HG02981 (cell line): ENCODE results near the gene DYDC2.
"Not testable (repeated sequence)": the region's sequence is repeated elsewhere in the genome, so short reads cannot be mapped to it uniquely, and the experiment has no call there.

Experiments used
- ATAC-seq: cut with Tn5 transposase; IDR thresholded peaks from one replicate; pipeline ENCODE4 v1.9.1; 2021; ENCODE audit warnings: mild to moderate bottlenecking, moderate library complexity; ENCODE audit not compliant: unreplicated experiment

The DYDC2 gene, protein sequence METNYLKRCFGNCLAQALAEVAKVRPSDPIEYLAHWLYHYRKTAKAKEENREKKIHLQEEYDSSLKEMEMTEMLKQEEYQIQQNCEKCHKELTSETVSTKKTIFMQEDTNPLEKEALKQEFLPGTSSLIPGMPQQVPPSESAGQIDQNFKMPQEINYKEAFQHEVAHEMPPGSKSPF

DNA sequence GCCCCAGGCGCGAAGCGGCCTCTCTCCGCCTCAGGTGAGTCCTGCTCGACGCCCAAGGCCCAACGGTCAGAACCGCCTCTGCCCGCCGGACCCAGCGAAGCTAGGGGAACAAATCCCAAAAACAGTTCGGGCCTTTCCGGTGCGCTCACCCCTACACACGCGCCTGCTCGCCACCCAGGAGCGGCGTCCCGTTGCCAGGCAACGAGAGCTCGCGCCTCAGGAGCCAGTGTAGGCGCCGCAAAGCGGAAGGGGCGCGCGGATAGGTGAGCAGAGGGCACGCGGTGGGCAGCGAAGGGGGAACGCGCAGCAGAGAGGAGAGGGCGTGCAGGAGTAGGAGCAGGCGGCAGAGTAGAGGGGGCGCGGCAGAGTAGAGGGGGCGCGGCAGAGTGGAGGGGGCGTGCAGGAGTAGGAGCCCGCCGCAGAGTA, at the start of gene DYDC2, which contains the start of gene DYDC1:
Gene DYDC2 (plus strand): TSS at position 219 of the 426 bp plus-strand sequence. CDS start 5,663 bp downstream, outside the sequence.
Gene DYDC1 (minus strand): TSS at position 193 of the 426 bp plus-strand sequence. CDS start 4,154 bp downstream, outside the sequence.
- peak; percentile 83 for ATAC-seq

DNA sequence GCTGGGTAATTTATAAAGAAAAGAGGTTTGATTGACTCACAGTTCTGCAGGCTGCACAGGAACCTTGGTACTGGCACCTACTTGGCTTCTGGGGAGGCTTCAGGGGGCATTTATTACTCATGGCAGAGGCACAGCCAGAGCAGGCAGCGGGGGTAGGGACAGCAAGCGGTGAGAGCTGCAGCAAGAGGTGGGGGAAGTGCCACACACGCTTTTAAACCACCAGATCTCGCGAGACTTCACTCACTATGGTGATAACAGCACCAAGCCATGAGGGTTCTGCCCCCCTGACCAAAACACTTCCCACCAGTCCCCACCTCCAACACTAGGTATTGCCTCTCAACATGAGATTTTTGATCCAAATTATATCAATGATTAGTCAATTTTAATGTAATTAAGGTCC, 43.1 kb upstream of the DYDC2 start:
- ATAC-seq, result no peak

- ATAC-seq, result no peak
These were observed 41.2 kb upstream of the DYDC2 start for GRCh38 chr10:80315391-80315790.

DNA sequence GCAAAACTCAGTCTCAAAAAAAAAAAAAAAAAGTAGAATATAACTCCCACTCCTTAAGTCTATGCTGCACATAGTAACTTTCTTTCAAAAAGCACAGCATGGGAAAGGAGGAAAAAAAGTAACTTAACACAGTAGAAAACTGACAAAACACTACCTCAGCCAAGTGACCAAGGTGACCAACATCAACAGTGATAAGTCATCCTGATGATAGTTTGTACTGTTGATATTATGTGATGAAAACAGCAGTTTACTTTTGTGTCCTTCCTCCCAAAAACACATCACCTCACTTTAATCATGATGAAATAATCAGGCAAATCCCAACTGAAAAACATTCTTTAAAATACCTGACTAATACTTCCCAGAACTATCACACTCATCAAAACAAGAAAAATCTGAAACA, 37.8 kb upstream of the DYDC2 start:
- no peak for ATAC-seq

- no peak for ATAC-seq
These were observed 37.3 kb upstream of the DYDC2 start for GRCh38 chr10:80319318-80319717.

DNA sequence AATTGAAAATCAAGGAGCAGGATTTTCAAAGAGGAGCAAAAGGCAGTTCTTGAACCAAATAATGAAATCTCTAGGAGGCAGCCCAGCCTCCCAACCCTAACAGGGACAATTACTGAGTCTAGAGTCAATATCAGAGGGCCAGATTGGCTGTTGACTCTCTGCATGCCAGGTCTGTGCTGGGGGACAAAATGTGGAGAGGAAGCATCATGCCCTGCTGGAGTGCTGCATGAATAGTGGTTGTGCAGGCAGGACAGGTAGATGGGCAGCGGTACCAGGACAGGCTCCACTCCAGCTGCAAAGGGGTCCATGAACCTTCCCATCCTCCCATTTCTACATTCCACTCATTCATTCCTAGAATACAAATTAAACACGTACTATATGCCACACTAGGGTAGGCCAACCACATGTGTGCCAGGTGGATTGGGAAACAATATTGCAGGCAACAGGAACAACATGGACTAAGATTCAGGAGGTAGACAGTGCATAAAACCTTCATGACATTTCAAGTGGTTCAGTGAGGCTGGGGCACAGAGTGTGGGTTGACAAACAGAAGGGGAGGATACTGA, 36.8 kb upstream of the DYDC2 start:
- ATAC-seq, result no peak

GRCh38 chr10:80320377-80320776, 36.2 kb upstream of the DYDC2 start:
- ATAC-seq, result no peak

DNA sequence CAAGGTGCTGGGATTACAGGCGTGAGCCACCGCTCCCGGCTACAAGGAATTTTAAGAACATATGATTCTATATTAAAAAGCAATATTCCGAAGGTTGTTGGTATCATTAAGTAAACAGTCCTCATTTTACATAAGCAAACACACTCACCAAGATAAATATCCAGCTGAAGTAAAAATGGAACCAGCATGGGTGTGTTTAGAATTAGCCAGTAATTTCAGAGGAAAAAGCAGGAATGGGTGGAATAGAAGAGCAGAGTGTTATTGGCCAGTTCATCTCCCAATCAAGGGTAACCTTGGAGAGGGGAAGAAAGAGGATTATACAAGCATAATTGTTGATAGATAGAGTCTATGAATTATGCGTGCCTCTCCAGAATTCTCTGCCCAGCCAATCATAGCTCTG, 35.4 kb upstream of the DYDC2 start:
- ATAC-seq, result no peak

DNA sequence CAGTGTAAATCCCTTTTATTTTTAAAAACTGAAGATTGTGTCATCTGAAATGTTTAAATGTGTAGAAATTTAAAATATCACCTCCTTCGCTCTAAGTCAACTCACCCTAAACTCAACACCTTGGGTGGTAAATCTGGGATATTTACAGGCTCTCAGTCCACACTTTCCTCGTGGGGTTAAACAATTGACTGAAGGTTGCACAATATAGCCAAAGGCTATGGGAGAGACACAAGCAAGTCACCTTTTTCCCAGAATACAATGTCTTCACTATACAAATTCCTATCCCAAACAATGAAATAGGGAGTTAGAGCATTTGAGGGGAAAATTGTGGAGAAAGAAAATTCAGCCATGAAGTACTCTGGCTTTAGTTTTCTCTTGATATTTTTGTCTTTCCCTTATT, 34.4 kb upstream of the DYDC2 start:
- ATAC-seq, result no peak

GRCh38 chr10:80322711-80323110, 33.9 kb upstream of the DYDC2 start:
- no peak for ATAC-seq

- no peak for ATAC-seq
These were observed 33.3 kb upstream of the DYDC2 start for GRCh38 chr10:80323311-80323710.

GRCh38 chr10:80324086-80324485, 32.5 kb upstream of the DYDC2 start:
- ATAC-seq, result no peak

- ATAC-seq, result no peak
These were observed 31.7 kb upstream of the DYDC2 start for GRCh38 chr10:80324891-80325364.

GRCh38 chr10:80333983-80334382, 22.6 kb upstream of the DYDC2 start:
- no peak for ATAC-seq

- ATAC-seq, result no peak
These were observed 12.3 kb upstream of the DYDC2 start for GRCh38 chr10:80344276-80344675.

GRCh38 chr10:80344912-80345311, 11.7 kb upstream of the DYDC2 start:
- no peak for ATAC-seq

DNA sequence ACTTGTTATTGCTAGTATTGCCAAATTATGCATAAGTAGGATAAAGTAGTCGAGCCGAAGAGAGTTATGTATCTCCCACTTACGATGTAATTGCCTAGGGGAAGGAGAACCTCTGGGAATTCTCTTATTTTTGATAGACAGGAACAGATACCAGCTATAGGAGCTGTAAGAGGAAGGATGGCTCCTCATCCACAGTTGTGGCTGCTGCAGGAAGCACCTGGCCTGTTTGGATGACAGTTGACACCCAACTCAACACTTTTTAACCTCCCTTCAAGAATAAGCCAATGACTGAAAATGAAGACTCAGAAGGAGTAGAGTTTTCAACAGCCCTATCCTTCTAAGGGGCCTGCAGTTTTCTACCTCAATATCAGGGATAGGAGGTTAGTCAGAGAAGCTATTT, 6.3 kb upstream of the DYDC2 start:
- ATAC-seq, result no peak

DNA sequence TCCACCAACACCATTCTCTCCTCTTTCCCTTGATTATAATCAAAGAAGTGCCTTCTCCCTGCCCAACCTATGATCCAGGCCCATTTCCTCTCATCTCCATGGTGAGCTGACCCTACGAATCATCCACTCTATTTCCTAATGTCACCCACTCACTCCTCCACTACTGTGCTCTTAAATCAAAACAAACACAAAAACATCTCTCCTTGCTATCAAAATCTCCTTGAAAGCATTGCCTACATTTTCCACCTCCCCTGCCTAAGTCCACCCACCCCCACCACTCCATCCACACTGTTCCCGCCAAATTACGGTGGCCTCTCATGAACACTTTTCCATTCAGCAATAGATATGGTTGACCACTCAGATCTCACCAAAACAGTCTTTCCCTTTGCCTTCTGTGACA, 5.4 kb upstream of the DYDC2 start:
- no peak for ATAC-seq

- no peak for ATAC-seq
These were observed 639 bp downstream of the DYDC2 start for GRCh38 chr10:80356989-80357850.

- ATAC-seq, result no peak
These were observed 1.2 kb downstream of the DYDC2 start for GRCh38 chr10:80357851-80358125.

GRCh38 chr10:80358925-80359324, 2.3 kb downstream of the DYDC2 start:
- not testable (repeated sequence) for ATAC-seq

DNA sequence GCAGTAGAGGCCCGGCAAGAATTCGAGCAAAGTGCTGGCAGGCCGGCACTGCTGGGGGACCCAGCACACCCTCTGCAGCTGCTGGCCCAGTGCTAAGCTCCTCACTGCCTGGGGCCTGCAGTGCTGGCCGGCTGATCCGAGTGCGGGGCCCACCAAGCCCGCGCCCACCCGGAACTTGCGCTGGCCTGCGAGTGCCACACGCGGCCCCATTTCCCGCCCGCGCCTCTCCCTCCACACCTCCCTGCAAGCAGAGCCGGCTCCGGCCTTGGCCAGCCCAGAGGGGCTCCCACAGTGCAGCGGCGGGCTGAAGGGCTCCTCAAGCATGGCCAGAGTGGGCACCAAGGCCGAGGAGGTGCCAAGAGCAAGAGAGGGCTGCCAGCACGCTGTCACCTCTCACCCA, 3.1 kb downstream of the DYDC2 start:
- no peak for ATAC-seq
